GM10248 (cell line): ENCODE data around the gene PLEKHO2.

Source experiments
- CTCF ChIA-PET: fragments of 300-600 bp; sonication (Branson Sonifier 250); formaldehyde crosslinking; extraction: SDS; loops from one replicate; lab custom pipeline; 2021; ENCODE audit warnings: antibody characterized with exemption; lab: Yijun Ruan, JAX
- POLR2A ChIA-PET: fragments of 350-650 bp; sonication (Branson Sonifier 250); formaldehyde crosslinking; extraction: SDS; loops from one replicate; lab custom pipeline; 2020; ENCODE audit warnings: antibody characterized with exemption; lab: Yijun Ruan, JAX
- DNase-seq: peaks from one replicate; pipeline ENCODE4 v3.0.0; 2012; ENCODE audit errors: extremely low spot score
- TF ChIP-seq, protein P1 (sequence below): IDR thresholded peaks from 2 replicates; pipeline ENCODE4 v1.5.1; 2012; ENCODE audit warnings: mild to moderate bottlenecking, low read depth; ENCODE audit errors: extremely low read depth, missing control alignments, control extremely low read depth

The PLEKHO2 gene

DNA sequence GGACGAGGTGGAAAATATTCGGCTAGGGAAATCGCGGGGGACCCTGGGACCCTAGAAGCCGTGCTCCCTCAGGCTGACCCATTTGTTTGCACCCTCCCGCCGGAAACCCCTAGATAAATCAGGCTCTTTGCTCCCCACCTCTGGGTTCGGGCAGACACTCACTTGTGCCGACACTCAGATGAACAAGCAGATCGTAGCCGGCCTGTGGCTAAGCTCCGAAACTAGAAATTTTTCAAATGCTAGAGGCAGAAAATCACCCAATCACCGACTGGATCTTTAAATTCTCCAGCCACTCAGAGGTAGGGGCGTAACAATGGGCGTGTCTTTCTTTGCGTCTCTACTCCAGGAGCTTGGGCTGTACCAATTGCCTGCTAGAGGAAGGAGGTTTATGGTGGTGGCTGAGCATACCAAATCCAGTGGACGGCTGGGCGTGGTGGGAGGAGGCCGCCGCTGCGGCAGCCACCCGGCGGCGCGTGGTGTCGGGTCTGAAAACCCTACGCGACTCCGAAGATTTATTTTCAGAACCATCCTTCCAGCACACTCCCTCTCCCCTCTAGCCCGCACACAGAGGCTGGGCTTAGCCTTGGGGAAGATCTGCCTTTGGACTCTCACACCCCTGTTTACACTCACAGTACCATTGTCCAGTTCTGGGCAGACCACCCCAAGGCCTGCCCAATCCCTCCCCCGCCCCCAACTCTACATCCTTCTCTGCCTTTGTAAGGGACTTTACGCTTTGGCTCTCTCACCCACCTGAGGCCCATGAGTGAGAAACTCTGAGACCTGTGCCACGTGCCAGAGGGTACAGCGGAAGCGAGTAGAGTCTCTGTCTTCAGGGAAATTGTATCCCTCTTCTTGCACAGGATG, 16.1 kb upstream of the PLEKHO2 start, which contains the start of gene PIF1:
Gene PIF1 (minus strand): TSS at position 217 of the 864 bp plus-strand sequence. CDS start 1,312 bp downstream, outside the sequence.
- ChIA-PET POLR2A (interaction anchor here (0.6 to 1.1 kb wide), 4 partner anchors 10 to 478 kb away, joined by 3 to 11 read pairs (median 4); no protein-coding TSS in a partner anchor), CTCF (interaction anchor here (0.8 to 2.3 kb wide), 6 partner anchors 10 to 80 kb away, joined by 3 to 12 read pairs (median 8); no protein-coding TSS in a partner anchor)
- DNase-seq = peak; percentile 95
- TF ChIP-seq, protein P1, sequence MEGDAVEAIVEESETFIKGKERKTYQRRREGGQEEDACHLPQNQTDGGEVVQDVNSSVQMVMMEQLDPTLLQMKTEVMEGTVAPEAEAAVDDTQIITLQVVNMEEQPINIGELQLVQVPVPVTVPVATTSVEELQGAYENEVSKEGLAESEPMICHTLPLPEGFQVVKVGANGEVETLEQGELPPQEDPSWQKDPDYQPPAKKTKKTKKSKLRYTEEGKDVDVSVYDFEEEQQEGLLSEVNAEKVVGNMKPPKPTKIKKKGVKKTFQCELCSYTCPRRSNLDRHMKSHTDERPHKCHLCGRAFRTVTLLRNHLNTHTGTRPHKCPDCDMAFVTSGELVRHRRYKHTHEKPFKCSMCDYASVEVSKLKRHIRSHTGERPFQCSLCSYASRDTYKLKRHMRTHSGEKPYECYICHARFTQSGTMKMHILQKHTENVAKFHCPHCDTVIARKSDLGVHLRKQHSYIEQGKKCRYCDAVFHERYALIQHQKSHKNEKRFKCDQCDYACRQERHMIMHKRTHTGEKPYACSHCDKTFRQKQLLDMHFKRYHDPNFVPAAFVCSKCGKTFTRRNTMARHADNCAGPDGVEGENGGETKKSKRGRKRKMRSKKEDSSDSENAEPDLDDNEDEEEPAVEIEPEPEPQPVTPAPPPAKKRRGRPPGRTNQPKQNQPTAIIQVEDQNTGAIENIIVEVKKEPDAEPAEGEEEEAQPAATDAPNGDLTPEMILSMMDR = no peak

DNA sequence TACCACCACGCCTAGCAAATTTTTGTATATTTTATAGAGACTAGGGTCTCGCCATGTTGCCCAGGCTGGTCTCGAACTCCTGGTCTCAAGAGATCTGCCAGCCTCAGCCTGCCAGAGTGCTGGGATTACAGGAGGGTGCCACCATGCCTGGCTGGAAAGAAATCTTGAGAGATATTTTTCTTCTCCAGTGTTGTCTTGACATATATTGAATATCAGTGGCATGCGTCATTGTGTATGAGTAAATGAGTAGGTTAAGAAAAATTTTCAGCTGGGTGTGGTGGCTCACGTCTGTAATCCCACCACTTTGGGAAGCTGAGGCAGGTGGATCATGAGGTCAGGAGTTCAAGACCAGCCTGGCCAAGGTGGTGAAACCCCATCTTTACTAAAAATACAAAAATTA, 12.7 kb upstream of the PLEKHO2 start:
- CTCF ChIA-PET = interaction anchor here (1.0 to 1.1 kb wide), 3 partner anchors 10 to 82 kb away, joined by 3 read pairs; partner anchors contain the start of gene ANKDD1A
- DNase-seq = no peak
- POLR2A ChIA-PET = no interaction called here

DNA sequence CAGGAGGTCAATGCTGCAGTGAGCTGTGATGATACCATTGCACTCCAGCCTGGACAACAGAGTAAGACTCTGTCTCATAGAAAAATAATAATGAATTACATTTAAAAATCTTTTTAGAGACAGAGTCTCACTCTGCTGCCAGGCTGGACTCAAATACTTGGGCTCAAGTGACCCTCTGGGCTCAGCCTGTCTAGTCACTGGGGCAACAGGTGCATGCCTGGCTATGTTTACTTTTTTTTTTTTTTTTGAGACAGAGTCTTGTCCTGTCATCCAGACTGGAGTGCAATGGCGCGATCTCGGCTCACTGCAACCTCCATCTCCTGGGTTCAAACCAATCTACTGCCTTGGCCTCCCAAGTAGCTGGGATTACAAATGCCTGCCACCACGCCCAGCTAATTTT, 8.0 kb upstream of the PLEKHO2 start:
- TF ChIP-seq, protein P1 = no peak
- ChIA-PET CTCF (interaction anchor here (1.9 to 5.4 kb wide), 2 partner anchors 13 to 23 kb away, joined by 4 to 36 read pairs; no protein-coding TSS in a partner anchor), POLR2A (no interaction called here)
- no peak for DNase-seq

More for the DNA sequence above, 12.7 kb upstream of the PLEKHO2 start:
- TF ChIP-seq, protein P1 = no peak

DNA sequence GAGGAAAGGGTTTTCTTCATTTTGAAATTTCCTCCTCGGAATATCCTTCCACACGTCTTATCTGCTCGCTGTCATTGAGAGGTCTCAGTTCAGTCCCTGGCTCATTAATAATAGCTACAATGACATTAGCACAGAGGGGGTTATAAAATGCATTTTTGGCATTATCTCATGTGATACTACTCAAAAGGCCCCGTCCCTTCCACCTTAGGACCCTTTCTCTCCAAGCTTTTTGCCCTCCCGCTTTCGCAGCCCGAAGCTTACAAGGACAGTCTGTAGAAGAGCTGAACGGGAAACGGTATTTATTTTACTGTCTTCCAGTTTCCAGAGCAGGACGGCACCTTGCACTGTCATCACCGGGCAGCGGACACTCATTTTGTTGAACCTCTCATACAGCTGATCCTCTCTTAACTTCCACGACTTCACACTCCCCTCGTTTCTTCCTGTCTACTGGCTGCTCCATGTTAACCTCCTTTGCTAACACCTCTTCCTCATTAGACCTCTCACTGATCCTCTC, 5.6 kb upstream of the PLEKHO2 start:
- TF ChIP-seq, protein P1 = no peak
- DNase-seq = no peak
- ChIA-PET POLR2A (no interaction called here), CTCF (interaction anchor here (0.7 to 5.4 kb wide), 26 partner anchors 10 to 198 kb away, joined by 3 to 36 read pairs (median 5); partner anchors contain the start of gene PIF1)

DNA sequence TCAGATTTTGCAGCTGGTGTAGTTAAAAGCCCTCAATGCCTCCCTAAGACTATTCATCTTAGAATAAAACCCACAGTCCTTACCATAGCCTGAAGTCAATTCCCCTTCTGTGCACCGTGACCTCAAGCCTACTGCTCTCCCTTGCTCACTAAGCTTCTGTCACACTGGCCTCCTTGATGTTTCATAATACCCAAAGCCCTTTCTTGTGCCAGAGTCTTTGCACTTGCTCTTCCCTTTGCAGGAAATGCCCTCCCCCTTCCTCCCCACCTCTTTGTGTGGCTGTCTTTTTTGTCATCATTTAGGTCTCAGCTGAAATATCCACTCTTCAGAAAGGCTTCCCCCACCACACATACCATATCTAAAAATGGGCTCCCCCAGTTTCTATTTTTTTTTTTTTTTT, 4.2 kb upstream of the PLEKHO2 start:
- POLR2A ChIA-PET = interaction anchor here (0.7 kb wide), 1 partner anchor 218 kb away, joined by 4 read pairs; no protein-coding TSS in a partner anchor
- no peak for DNase-seq
- CTCF ChIA-PET = interaction anchor here (1.3 to 1.9 kb wide), 4 partner anchors 11 to 172 kb away, joined by 3 to 7 read pairs (median 4); no protein-coding TSS in a partner anchor
- TF ChIP-seq, protein P1 = no peak

DNA sequence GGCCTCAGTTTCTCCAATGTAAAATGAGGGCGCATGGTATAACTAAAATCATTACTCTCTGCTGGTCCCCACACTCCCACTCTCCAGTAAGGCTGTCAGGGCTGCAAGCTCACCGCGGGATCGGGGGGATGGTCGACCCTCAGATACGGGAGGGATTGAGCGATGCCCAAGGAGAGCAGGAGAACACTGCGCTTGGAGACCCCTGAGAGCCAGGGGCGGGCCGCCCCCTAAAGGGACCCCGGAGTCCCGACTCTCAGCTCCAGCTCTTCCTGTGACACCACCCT, 713 bp upstream of the PLEKHO2 start:
- no peak for DNase-seq
- POLR2A ChIA-PET = interaction anchor here (0.6 to 1.2 kb wide), 5 partner anchors 11 to 53 kb away, joined by 3 to 9 read pairs (median 3); partner anchors contain the start of gene PIF1
- CTCF ChIA-PET = interaction anchor here (0.7 to 1.8 kb wide), 12 partner anchors 8 to 110 kb away, joined by 3 to 7 read pairs (median 3); partner anchors contain the start of gene ANKDD1A
- TF ChIP-seq, protein P1 = no peak
